Measurements from ENCODE around the gene FZR1. TPM values are rescaled to one million over a fixed set of nuclear protein-coding genes. Genes with fewer than 3 reads are reported as not detected.
"Not testable (repeated sequence)": the region's sequence is repeated elsewhere in the genome, so short reads cannot be mapped to it uniquely, and the experiment has no call there.

The FZR1 gene
- polyA plus RNA-seq, 1 experiment = 21.2 TPM

DNA sequence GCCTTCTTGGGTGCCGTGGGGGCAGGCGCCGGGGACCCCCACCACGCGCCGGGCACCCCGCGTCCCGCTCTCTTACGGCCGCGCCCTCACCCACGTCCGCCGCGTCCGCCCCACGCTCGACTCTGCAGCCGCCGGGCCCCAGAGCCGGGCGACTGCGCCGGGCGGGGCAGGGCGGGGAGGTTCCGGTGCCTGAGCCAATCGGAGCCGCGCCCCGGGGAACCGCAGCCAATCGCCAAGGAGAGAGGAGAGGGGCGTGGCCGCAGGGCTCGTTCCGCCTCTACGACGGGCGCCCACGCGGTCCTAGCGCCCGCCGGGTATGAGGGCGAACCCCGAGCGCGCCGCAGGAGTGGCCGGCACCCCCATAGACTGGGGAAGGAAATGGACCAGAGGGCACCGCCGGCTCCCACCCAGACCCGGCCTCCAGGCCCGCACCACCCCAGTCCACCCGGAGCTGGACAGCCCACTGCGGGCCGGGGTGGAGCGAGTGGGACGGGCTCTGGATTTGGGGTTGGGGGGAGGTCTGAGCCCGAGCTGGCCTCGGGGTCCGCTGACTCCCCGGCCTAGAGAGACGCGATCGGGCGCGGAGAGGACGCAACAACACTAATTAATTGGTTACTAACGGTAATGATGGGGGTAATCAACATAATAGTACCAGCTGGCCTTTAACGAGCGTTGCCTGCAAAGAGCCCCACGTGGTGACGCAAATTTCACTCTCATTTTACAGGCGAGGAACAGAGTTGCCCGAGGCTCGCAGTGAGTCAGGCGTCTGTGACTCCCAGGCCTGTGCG is 51.5 kb downstream of the FZR1 start, which contains the start of gene MFSD12:
TSS of gene MFSD12 (minus strand) at position 126 of the 788 bp plus-strand sequence. CDS start 183 bp downstream, outside the sequence.
- ChIA-PET POLR2A (interaction anchor here (0.6 kb wide), 1 partner anchor 261 kb away, joined by 4 read pairs; no protein-coding TSS in a partner anchor), CTCF (interaction anchor here (0.5 to 1.0 kb wide), 2 partner anchors 56 to 946 kb away, joined by 4 to 5 read pairs; no protein-coding TSS in a partner anchor)
- TF ChIP-seq, protein P1, sequence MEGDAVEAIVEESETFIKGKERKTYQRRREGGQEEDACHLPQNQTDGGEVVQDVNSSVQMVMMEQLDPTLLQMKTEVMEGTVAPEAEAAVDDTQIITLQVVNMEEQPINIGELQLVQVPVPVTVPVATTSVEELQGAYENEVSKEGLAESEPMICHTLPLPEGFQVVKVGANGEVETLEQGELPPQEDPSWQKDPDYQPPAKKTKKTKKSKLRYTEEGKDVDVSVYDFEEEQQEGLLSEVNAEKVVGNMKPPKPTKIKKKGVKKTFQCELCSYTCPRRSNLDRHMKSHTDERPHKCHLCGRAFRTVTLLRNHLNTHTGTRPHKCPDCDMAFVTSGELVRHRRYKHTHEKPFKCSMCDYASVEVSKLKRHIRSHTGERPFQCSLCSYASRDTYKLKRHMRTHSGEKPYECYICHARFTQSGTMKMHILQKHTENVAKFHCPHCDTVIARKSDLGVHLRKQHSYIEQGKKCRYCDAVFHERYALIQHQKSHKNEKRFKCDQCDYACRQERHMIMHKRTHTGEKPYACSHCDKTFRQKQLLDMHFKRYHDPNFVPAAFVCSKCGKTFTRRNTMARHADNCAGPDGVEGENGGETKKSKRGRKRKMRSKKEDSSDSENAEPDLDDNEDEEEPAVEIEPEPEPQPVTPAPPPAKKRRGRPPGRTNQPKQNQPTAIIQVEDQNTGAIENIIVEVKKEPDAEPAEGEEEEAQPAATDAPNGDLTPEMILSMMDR (IDR thresholded peaks at IDR 0.05; ENCODE audit: low read depth, low read length) = no peak
- Histone ChIP-seq H3K27me3 (ENCODE audit: control insufficient read depth, insufficient read depth, low read length) (no peaks in the 10 kb centered on the region), H3K27ac (ENCODE audit: low read depth, low read length) (peak within 1 kb of the TSS; percentile 85), H3K4me3 (ENCODE audit: low read depth, low read length) (peak within 1 kb of the TSS; percentile 88), H3K9me3 (ENCODE audit: control insufficient read depth, insufficient read depth, low read length) (no peaks in the 10 kb centered on the region; the same call in 1 of the 2 replicates)
- DNase-seq (ENCODE audit: low read depth, low spot score) = peak; percentile 65

DNA sequence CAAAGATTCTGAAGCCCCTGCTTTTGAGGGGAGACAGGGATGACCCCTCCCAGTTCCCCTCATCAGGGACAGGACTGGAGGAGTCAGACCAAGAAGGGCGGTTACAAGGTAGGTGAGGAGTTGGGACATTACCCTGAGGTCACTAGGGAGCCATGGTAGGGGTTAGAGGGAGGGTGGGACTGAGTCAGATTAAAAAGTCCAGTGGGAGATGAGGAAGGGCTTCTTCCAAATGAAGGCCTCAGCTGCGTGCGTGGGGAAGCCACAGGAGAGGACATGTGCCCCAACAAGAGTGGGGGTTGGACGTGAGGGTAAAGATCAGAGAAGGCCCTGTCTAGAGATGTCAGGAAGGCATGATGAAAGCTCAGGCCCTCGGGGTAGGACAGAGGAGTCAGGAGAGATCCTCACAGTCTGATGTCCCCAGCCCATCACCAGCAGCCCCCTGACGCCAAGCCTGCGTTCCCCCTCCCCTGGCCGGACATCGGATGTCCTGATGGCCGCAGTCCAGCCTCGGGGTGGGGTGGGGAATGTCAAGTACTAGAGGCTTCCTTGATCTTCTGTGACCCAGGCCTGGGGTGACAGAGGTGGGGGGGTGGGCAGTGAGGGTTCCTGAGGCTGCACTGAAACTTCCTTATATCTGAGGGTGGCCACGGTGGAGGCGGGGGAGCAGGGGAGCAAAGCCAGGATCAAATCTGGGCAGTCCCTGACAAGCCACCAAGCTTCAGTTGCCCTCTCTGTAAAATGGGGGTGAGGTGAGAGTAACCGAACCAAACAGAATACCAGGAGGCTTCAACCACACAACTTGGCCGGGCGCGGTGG is 57.8 kb downstream of the FZR1 start:
- POLR2A ChIA-PET = no interaction called here
- no peak overlapping the region for H3K27ac ChIP-seq (ENCODE audit: low read depth, low read length)
- CTCF ChIA-PET = no interaction called here

GRCh38 chr19:3565139-3565538 is 59.0 kb downstream of the FZR1 start:
- DNase-seq (ENCODE audit: low read depth, low spot score) = no peak
- no peak overlapping the region for H3K27ac ChIP-seq (ENCODE audit: low read depth, low read length)
- H3K9me3 ChIP-seq (ENCODE audit: control insufficient read depth, insufficient read depth, low read length) = no peaks in the 10 kb centered on the region
- TF ChIP-seq, protein P1 (IDR thresholded peaks at IDR 0.05; ENCODE audit: low read depth, low read length) = no peak
- no peaks in the 10 kb centered on the region for H3K27me3 ChIP-seq (ENCODE audit: control insufficient read depth, insufficient read depth, low read length)
- ChIA-PET CTCF (no interaction called here), POLR2A (no interaction called here)
- no peak overlapping the region for H3K4me3 ChIP-seq (ENCODE audit: low read depth, low read length)

More for the DNA sequence above, 57.8 kb downstream of the FZR1 start:
- Histone ChIP-seq H3K4me3 (ENCODE audit: low read depth, low read length) (no peak overlapping the region), H3K9me3 (ENCODE audit: control insufficient read depth, insufficient read depth, low read length) (no peaks in the 10 kb centered on the region), H3K27me3 (ENCODE audit: control insufficient read depth, insufficient read depth, low read length) (no peaks in the 10 kb centered on the region)
- TF ChIP-seq, protein P1 (IDR thresholded peaks at IDR 0.05; ENCODE audit: low read depth, low read length) = no peak
- DNase-seq (ENCODE audit: low read depth, low spot score) = no peak

DNA sequence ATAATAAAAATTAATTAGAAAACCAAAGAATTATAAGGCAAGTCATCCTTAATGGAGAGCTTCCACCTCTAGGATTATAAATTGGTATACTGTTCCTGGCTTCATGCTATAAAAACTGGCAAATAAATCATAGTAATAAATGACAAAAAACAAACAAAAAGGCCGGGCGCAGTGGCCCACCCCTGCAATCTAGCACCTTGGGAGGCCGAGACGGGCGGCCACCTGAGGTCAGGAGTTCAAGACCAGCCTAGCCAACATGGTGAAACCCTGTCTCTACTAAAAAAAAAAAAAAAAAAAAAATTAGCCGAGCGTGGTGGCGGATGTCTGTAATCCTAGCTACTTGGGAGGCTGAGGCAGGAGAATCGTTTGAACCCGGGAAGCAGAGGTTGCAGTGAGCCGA is 63.9 kb downstream of the FZR1 start:
- DNase-seq (ENCODE audit: low read depth, low spot score); H3K4me3 ChIP-seq (ENCODE audit: low read depth, low read length); H3K9me3 ChIP-seq (ENCODE audit: control insufficient read depth, insufficient read depth, low read length); POLR2A ChIA-PET; H3K27ac ChIP-seq (ENCODE audit: low read depth, low read length); H3K27me3 ChIP-seq (ENCODE audit: control insufficient read depth, insufficient read depth, low read length): not testable (repeated sequence)
- CTCF ChIA-PET = interaction anchor here (0.6 to 0.7 kb wide), 2 partner anchors 120 to 202 kb away, joined by 3 to 7 read pairs; no protein-coding TSS in a partner anchor

DNA sequence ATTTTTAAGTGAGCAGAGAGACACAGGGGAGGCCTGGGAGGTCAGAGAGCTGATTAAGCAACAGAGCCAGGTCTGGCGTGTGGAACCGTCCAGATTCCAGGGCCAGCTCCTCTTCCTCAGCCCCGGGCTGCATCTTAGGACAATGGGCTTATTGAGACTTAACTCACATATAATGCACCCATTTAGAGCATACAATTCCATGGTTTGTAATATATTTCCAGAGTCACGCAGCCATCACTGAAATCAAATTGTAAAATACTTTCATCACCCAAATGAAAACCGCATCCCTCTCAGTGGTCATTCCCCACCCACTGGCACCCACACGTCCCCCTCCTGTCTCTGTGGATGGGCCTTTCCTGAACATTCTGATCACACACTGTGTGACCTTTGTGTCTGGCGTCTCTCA is 64.5 kb downstream of the FZR1 start:
- no peak overlapping the region for H3K27ac ChIP-seq (ENCODE audit: low read depth, low read length)
- H3K27me3 ChIP-seq (ENCODE audit: control insufficient read depth, insufficient read depth, low read length) = no peaks in the 10 kb centered on the region
- H3K4me3 ChIP-seq (ENCODE audit: low read depth, low read length) = no peak overlapping the region
- CTCF ChIA-PET = no interaction called here
- H3K9me3 ChIP-seq (ENCODE audit: control insufficient read depth, insufficient read depth, low read length) = no peaks in the 10 kb centered on the region; the same call in 1 of the 2 replicates
- TF ChIP-seq, protein P1 (IDR thresholded peaks at IDR 0.05; ENCODE audit: low read depth, low read length) = no peak
- POLR2A ChIA-PET = no interaction called here
- DNase-seq (ENCODE audit: low read depth, low spot score) = no peak

All from AG04450 (cell line).